ENCODE measurements around the gene XPC. TPM values are rescaled to one million over a fixed set of nuclear protein-coding genes. Genes with fewer than 3 reads are reported as not detected.

XPC gene
- total and polyA plus RNA-seq, 2 experiments from 2014 or later = 27.3 to 29.5 TPM

DNA sequence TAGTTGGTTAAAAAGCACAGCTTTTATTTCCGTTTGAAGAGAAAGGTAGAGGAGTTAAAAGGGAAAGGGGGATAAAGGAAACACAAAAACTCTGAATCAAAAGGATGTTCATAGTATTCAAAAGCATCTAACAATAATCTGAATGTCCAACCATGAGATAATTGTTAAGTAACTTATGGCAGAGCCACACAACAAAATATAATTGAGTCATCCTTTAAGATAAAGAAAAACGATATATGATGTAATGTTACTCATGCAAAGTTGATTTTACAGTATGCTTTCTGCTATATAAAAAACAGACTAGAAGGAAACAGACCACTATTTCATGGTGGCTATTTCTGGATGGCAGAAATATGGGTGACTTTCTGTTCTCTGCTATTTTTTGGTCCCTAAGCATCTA is 3.9 kb downstream of the XPC start:
- TF ChIP-seq, protein P1, sequence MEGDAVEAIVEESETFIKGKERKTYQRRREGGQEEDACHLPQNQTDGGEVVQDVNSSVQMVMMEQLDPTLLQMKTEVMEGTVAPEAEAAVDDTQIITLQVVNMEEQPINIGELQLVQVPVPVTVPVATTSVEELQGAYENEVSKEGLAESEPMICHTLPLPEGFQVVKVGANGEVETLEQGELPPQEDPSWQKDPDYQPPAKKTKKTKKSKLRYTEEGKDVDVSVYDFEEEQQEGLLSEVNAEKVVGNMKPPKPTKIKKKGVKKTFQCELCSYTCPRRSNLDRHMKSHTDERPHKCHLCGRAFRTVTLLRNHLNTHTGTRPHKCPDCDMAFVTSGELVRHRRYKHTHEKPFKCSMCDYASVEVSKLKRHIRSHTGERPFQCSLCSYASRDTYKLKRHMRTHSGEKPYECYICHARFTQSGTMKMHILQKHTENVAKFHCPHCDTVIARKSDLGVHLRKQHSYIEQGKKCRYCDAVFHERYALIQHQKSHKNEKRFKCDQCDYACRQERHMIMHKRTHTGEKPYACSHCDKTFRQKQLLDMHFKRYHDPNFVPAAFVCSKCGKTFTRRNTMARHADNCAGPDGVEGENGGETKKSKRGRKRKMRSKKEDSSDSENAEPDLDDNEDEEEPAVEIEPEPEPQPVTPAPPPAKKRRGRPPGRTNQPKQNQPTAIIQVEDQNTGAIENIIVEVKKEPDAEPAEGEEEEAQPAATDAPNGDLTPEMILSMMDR (IDR thresholded peaks at IDR 0.05; ENCODE audit: poor library complexity) = no peak
- TF ChIP-seq EZH2phosphoT487 (IDR thresholded peaks at IDR 0.05; ENCODE audit: low read depth, severe bottlenecking, unreplicated experiment) (no peak), EZH2 (IDR thresholded peaks at IDR 0.05; ENCODE audit: borderline replicate concordance) (no peak)
- H3K79me2 ChIP-seq = peaks cover 57% of the 10 kb centered on the region
- WGBS (ENCODE audit: low lambda C conversion rate, missing lambda C conversion rate) = 82% methylated on average over 2 of the region's 2 CpGs

DNA sequence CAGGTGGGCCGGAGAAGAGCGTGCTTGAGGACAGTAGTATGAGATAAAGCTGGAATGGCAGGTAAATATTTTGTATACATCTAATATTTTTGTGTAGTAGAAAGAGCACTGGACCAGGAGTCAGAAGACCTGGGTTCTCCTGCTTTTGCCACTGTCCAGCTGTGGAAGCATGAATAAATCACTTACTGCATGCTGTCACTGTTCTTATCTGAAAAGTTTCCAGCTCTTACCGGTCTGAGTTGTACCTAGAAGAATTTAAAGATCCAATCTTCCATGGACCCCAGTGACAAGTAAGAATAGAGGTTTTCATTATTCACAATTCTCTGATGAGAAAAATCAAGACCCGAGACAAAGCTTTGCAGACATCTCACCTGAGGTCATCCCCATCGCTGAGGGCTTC is 5.9 kb downstream of the XPC start:
- Histone ChIP-seq H3K27ac (no peak overlapping the region), H3K36me3 (replicated peaks; ENCODE audit: insufficient read depth, low read depth) (peaks cover 4% of the 10 kb centered on the region), H3K4me3 (no peak overlapping the region), H3K27me3 (no peaks in the 10 kb centered on the region), H3K79me2 (peaks cover 51% of the 10 kb centered on the region), H3K4me2 (no peak overlapping the region), H4K20me1 (ENCODE audit: insufficient read depth, poor library complexity, severe bottlenecking) (peaks cover 10% of the 10 kb centered on the region), H2AFZ (no peak overlapping the region), H3K9me2 (replicated peaks; ENCODE audit: insufficient read depth) (no peaks in the 10 kb centered on the region), H3K9me3 (ENCODE audit: low read depth) (no peaks in the 10 kb centered on the region), H3K4me1 (ENCODE audit: insufficient read depth) (peaks cover 6% of the 10 kb centered on the region)
- TF ChIP-seq, protein P1 (IDR thresholded peaks at IDR 0.05; ENCODE audit: poor library complexity) = no peak
- no peak for TF ChIP-seq EZH2 (IDR thresholded peaks at IDR 0.05; ENCODE audit: borderline replicate concordance)
- TF ChIP-seq EZH2phosphoT487 (IDR thresholded peaks at IDR 0.05; ENCODE audit: low read depth, severe bottlenecking, unreplicated experiment) = no peak
- 95% methylated on average over 5 of the region's 5 CpGs for WGBS (ENCODE audit: low lambda C conversion rate, missing lambda C conversion rate)
- no peak for DNase-seq (ENCODE audit: low spot score)

More for the DNA sequence above, 3.9 kb downstream of the XPC start:
- peaks cover 10% of the 10 kb centered on the region for H4K20me1 ChIP-seq (ENCODE audit: insufficient read depth, poor library complexity, severe bottlenecking)
- no peak overlapping the region for H2AFZ ChIP-seq
- H3K27ac ChIP-seq = no peak overlapping the region
- H3K9me2 ChIP-seq (replicated peaks; ENCODE audit: insufficient read depth) = no peaks in the 10 kb centered on the region
- H3K27me3 ChIP-seq = no peaks in the 10 kb centered on the region
- H3K4me3 ChIP-seq = no peak overlapping the region
- peaks cover 4% of the 10 kb centered on the region for H3K36me3 ChIP-seq (replicated peaks; ENCODE audit: insufficient read depth, low read depth)
- peaks cover 9% of the 10 kb centered on the region for H3K4me1 ChIP-seq (ENCODE audit: insufficient read depth)
- no peaks in the 10 kb centered on the region for H3K9me3 ChIP-seq (ENCODE audit: low read depth)
- no peak for DNase-seq (ENCODE audit: low spot score)
- H3K4me2 ChIP-seq = no peak overlapping the region

DNA sequence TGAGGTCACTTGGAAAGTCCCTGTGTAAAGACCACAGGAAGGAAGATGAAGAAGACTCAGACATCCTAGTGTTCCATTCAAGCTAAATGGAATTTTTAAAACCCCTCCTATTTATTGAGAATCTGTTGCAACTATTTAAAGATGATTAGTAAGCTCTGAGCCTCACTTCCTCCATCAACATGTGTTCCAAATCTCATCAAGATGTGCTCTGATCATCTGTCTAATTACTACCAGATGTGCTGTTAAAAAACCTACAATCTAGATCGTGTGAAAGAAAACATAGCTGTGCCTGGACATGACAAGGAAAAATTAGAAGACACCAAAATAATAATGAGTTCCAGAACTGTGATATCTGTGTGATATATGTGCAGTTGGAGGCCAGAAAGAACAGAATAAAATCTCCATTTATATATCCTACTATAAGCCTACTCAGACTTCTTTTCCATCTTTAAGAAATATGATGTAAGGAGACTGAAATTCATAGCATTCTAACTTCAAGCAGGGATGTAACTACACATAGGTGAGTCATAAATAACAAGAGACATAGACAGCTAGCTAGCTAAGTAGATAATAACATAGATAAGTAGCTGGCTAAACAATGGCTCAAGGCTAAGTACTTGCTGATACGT is 7.8 kb downstream of the XPC start:
- TF ChIP-seq, protein P1 (IDR thresholded peaks at IDR 0.05; ENCODE audit: poor library complexity) = no peak
- TF ChIP-seq EZH2 (IDR thresholded peaks at IDR 0.05; ENCODE audit: borderline replicate concordance) (no peak), EZH2phosphoT487 (IDR thresholded peaks at IDR 0.05; ENCODE audit: low read depth, severe bottlenecking, unreplicated experiment) (no peak)
- Histone ChIP-seq H3K27me3 (no peaks in the 10 kb centered on the region), H2AFZ (no peak overlapping the region), H3K27ac (peak overlapping the region; percentile 8), H3K4me1 (ENCODE audit: insufficient read depth) (no peaks in the 10 kb centered on the region), H3K36me3 (replicated peaks; ENCODE audit: insufficient read depth, low read depth) (peaks cover 4% of the 10 kb centered on the region), H3K4me3 (no peak overlapping the region), H3K9me2 (replicated peaks; ENCODE audit: insufficient read depth) (no peaks in the 10 kb centered on the region), H3K4me2 (no peak overlapping the region), H3K9me3 (ENCODE audit: low read depth) (no peaks in the 10 kb centered on the region), H3K79me2 (peaks cover 33% of the 10 kb centered on the region), H4K20me1 (ENCODE audit: insufficient read depth, poor library complexity, severe bottlenecking) (peaks cover 7% of the 10 kb centered on the region)
- 74% methylated on average over 2 of the region's 2 CpGs for WGBS (ENCODE audit: low lambda C conversion rate, missing lambda C conversion rate)
- DNase-seq (ENCODE audit: low spot score) = no peak

Measured in hepatocyte (in vitro differentiated cells).